Spleen (tissue), 11 donors: ENCODE measurements around the gene ANKRD2. TPM values are rescaled to one million over a fixed set of nuclear protein-coding genes. Genes with fewer than 3 reads are reported as not detected.

Experiments
- DNase-seq: peaks from one replicate; pipeline ENCODE4 v3.0.0-alpha.2; 2020
- H3K27ac ChIP-seq, 8 donors: fragments of 200-600 bp; sonication (generic) in 7 of 8; 1 replicate in 4 of 8; 2 replicates in 4 of 8; pipeline versions ENCODE4 v1.5.0 to v1.8.0; 2016 to 2021; ENCODE audit warnings: inconsistent platforms in 4 of 8, mild to moderate bottlenecking in 4 of 8, moderate library complexity in 1 of 8
- H3K27me3 ChIP-seq, 7 donors: fragments of 200-600 bp; sonication (generic) in 6 of 7; replicated peaks in 1 of 7; 1 replicate in 4 of 7; 2 replicates in 3 of 7; pipeline versions ENCODE4 v1.5.0 to v1.8.0; 2016 to 2021; ENCODE audit warnings: inconsistent platforms in 3 of 7, mild to moderate bottlenecking in 1 of 7
- H3K36me3 ChIP-seq, 6 donors: fragments of 200-600 bp; sonication (generic) in 5 of 6; 1 replicate in 4 of 6; 2 replicates in 2 of 6; pipeline versions ENCODE4 v1.5.0 to v1.8.0; 2016 to 2021; ENCODE audit warnings: inconsistent platforms in 2 of 6
- H3K4me1 ChIP-seq, 6 donors: fragments of 200-600 bp; sonication (generic) in 5 of 6; 1 replicate in 3 of 6; 2 replicates in 3 of 6; pipeline versions ENCODE4 v1.5.0 to v1.8.0; 2016 to 2021; ENCODE audit warnings: inconsistent platforms in 3 of 6
- H3K4me3 ChIP-seq, 8 donors: fragments of 200-600 bp; sonication (generic) in 7 of 8; 1 replicate in 4 of 8; 2 replicates in 4 of 8; pipeline versions ENCODE4 v1.5.0 to v1.8.0; 2016 to 2021; ENCODE audit warnings: inconsistent platforms in 4 of 8, mild to moderate bottlenecking in 4 of 8, moderate library complexity in 2 of 8
- H3K9me3 ChIP-seq, 8 donors: fragments of 200-600 bp; sonication (generic) in 7 of 8; 1 replicate in 4 of 8; 2 replicates in 4 of 8; pipeline versions ENCODE4 v1.5.0 to v1.8.0; 2016 to 2021; ENCODE audit warnings: inconsistent platforms in 4 of 8
- POLR2A ChIP-seq, 3 donors: fragments of 450-650 bp; IDR thresholded peaks; one replicate each; pipeline ENCODE4 v1.5.1; 2017; ENCODE audit warnings: antibody characterized with exemption in 3 of 3, mild to moderate bottlenecking in 1 of 3
- POLR2AphosphoS5 ChIP-seq, 3 donors: sonication (generic); formaldehyde crosslinking; IDR thresholded peaks; one replicate each; pipeline ENCODE4 v1.5.1; 2017; ENCODE audit warnings: antibody characterized with exemption in 3 of 3
- WGBS, 5 donors: extraction: QIAGEN DNeasy Blood & Tissue Kit in 3 of 5; methylation state at CpG; one replicate each; pipeline versions ENCODE4 v1.1.5 to v1.1.7; 2013 to 2018; 5-methylcytosine and 5-hydroxymethylcytosine counted together
- intact Hi-C: fragments of 100-400 bp; cut with DNase I; formaldehyde crosslinking; loops from one replicate; pipeline ENCODE4 v1.15.0; 2023; ENCODE audit warnings: low total_unique reads
- polyA plus RNA-seq, 3 donors: library from polyadenylated mRNA; stranded (reverse); fragments of 200-250 nt; gene quantifications; one replicate each; pipeline ENCODE4 v1.2.1, GENCODE V29; 2013
- total RNA-seq, 7 donors: library from RNA; depleted of rRNA in 3 of 7; stranded (reverse); fragments of >200 nt in 3 of 7; fragmentation: NEBNext Ultra II Directional in 4 of 7; extraction: Animal tissue kit (Norgen Biotek cat#: 25700) in 4 of 7; gene quantifications; one replicate each; pipeline versions ENCODE4 v1.1.0 to v1.2.1, GENCODE V29; 2016 to 2021
- TF ChIP-seq, protein P1 (sequence below), 11 experiments: fragments of 200-600 bp in 7 of 11; fragments of 450-650 bp in 4 of 11; sonication (generic) in 4 of 11; IDR thresholded peaks in 8 of 11; conservative IDR thresholded peaks in 3 of 11; 1 replicate in 7 of 11; 2 replicates in 4 of 11; pipeline versions ENCODE4 v1.4.0 to v1.8.0; 2016 to 2021; ENCODE audit warnings: antibody characterized with exemption in 11 of 11, inconsistent platforms in 4 of 11, mild to moderate bottlenecking in 1 of 11
- donor health status: healthy with polysubstance abuse.
- donor health status: DM: no; HTN: no; CAD: no; lungs with moderate emphysema.
- donor health status: DM: no; HTN: no; CAD: no.
- donor health status: Bipolar disorder and iron deficiency.
- donor health status: healthy.
- donor health status: DM: no; HTN: no; CAD: no.
- donor health status: DM: yes; HTN: yes; CAD: no.

The ANKRD2 gene
- total and polyA plus RNA-seq, 10 donors = 0.10 to 0.52 (median 0.18) TPM; not detected in 7

DNA sequence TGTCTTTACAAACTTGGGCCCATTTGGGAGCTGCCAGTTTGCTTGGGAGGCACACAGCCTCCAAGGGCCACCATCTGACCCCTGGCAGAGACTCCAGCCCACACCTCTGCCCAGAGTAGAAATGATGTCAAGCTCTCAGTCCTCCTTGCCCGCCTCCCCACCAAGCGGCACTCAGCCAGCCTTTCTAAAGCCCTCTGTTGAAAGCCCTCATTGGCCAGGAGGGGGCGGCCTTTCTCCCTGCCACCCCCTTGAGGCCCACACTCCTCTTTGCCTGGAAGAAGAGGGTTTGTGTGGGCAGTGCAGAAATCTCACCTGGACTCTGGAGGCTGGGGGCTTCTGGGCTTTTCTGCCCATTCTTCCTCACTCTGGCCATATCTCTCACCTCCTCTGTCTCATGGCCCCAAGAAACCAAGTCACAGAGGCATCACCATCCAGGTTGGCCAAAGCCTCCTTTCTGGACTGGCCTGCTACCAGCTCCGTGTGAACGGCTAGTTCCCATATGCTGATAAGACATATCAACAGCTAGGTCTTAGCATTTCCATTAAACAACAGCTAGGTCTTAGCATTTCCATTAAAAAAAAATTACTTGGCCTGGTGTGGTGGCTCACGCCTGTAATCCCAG, 37.7 kb upstream of the ANKRD2 start:
- Histone ChIP-seq H3K27ac (no peak overlapping the region), H3K4me1 (peaks cover 0 to 2% (median 0%) of the 10 kb centered on the region in 6 donors), H3K27me3 (no peaks in the 10 kb centered on the region), H3K4me3 (no peak overlapping the region), H3K36me3 (no peaks in the 10 kb centered on the region), H3K9me3 (no peaks in the 10 kb centered on the region)
- 79 to 90% (median 85%) methylated on average over 6 of the region's 6 CpGs for WGBS, 5 donors
- TF ChIP-seq, protein P1, sequence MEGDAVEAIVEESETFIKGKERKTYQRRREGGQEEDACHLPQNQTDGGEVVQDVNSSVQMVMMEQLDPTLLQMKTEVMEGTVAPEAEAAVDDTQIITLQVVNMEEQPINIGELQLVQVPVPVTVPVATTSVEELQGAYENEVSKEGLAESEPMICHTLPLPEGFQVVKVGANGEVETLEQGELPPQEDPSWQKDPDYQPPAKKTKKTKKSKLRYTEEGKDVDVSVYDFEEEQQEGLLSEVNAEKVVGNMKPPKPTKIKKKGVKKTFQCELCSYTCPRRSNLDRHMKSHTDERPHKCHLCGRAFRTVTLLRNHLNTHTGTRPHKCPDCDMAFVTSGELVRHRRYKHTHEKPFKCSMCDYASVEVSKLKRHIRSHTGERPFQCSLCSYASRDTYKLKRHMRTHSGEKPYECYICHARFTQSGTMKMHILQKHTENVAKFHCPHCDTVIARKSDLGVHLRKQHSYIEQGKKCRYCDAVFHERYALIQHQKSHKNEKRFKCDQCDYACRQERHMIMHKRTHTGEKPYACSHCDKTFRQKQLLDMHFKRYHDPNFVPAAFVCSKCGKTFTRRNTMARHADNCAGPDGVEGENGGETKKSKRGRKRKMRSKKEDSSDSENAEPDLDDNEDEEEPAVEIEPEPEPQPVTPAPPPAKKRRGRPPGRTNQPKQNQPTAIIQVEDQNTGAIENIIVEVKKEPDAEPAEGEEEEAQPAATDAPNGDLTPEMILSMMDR (IDR thresholded peaks at IDR 0.05 in 8 of 11, conservative IDR thresholded peaks at IDR 0.05 in 3 of 11) = peak in 6 of 11 experiments; percentile 20 to 65 (median 50)
- TF ChIP-seq POLR2AphosphoS5 (IDR thresholded peaks at IDR 0.05) = no peak
- intact Hi-C loops = no loop called here
- peak; percentile 66 for DNase-seq

DNA sequence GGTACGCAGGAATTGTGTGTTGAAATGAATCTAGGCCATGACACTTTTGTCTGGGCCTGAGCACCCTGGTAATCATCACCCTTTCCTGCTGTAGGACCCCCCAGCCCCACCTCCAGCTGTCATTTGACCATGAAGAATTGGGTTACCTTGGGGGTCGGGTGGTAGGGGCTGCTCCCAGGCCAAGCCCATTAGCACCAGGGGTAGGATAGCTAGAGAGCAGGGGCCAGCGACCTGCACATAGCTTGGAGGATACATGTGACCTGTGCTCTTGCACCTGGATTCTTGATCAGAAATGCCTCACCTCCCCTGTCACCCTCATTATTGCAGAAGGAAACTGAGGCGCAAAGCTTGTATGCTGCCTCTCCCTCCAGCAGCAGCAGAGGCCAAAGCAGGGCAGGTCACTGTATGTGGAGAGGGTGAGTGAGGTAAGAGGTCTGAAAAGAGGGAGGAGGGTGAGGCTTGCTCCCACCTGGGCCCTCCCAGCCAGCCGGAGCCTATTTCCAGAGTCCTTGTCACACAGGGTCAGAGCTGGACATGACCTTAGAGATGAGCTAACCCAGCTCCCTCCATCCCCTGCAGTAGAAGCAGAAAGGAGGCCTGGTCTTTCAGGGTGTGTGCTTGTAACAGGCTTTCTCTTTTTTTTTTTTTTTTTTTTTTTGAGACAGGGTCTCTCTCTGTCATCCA, 35.3 kb upstream of the ANKRD2 start:
- 86 to 98% (median 95%) methylated on average over 5 of the region's 5 CpGs for WGBS, 5 donors
- TF ChIP-seq POLR2AphosphoS5 (IDR thresholded peaks at IDR 0.05) (no peak), POLR2A (IDR thresholded peaks at IDR 0.05) (no peak)
- TF ChIP-seq, protein P1 (IDR thresholded peaks at IDR 0.05 in 8 of 11, conservative IDR thresholded peaks at IDR 0.05 in 3 of 11) = no peak
- peak; percentile 42 for DNase-seq

DNA sequence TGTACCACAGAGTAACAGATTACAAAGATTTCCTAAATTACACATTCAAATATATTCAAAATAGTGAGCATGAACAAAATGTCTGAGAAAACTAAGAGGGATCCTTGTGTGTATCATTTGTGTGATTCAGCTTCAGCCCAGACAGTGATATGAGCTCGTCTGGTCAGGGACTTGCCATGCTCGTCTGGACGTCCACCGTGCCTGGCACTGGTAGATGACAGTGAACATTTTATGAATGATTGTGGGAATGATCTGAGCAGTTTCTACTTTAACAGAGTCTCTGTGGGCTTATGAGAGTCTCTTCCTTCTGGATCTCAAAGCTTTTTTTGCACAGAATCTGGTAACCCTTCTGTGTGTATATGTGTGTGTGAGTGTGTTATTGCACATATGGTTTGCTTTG, 34.2 kb upstream of the ANKRD2 start:
- intact Hi-C loops = no loop called here
- Histone ChIP-seq H3K27ac (no peak overlapping the region), H3K36me3 (no peaks in the 10 kb centered on the region), H3K27me3 (no peaks in the 10 kb centered on the region), H3K4me3 (no peak overlapping the region), H3K4me1 (peaks cover 2 to 25% (median 16%) of the 10 kb centered on the region in 6 donors), H3K9me3 (no peaks in the 10 kb centered on the region)
- TF ChIP-seq POLR2AphosphoS5 (IDR thresholded peaks at IDR 0.05) (no peak), POLR2A (IDR thresholded peaks at IDR 0.05) (no peak)
- TF ChIP-seq, protein P1 (IDR thresholded peaks at IDR 0.05 in 8 of 11, conservative IDR thresholded peaks at IDR 0.05 in 3 of 11) = no peak
- peak; percentile 11 for DNase-seq
- 79 to 90% (median 89%) methylated on average over 4 of the region's 4 CpGs for WGBS, 5 donors

More for the DNA sequence above, 35.3 kb upstream of the ANKRD2 start:
- Histone ChIP-seq H3K9me3 (no peaks in the 10 kb centered on the region), H3K27ac (no peak overlapping the region), H3K36me3 (no peaks in the 10 kb centered on the region), H3K4me3 (no peak overlapping the region), H3K27me3 (no peaks in the 10 kb centered on the region), H3K4me1 (peaks cover 0 to 15% (median 5%) of the 10 kb centered on the region in 6 donors)
- intact Hi-C loops = no loop called here

DNA sequence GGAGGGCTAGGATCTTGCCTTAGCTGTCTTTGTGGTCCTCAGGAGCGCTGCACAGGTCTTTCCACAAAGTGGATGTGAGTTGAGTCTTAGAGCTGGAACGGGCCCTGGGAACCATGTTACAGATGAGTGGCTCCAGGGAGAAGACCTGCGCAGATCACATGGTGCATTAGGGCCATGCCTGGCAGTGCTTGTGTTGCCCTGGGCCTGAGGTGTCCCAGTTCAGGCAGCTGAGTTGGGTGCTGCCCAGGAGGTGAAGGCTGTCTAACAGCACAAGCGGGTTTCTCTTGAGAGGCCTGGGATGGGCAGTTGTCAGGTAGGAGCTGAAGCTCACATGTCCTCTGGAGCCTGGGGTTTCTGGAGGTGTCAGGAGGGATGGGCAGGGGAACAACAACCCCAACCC, 33.7 kb upstream of the ANKRD2 start:
- no peaks in the 10 kb centered on the region for H3K9me3 ChIP-seq
- intact Hi-C loops = no loop called here
- TF ChIP-seq POLR2A (IDR thresholded peaks at IDR 0.05) = no peak
- TF ChIP-seq POLR2AphosphoS5 (IDR thresholded peaks at IDR 0.05) = no peak
- TF ChIP-seq, protein P1 (IDR thresholded peaks at IDR 0.05 in 8 of 11, conservative IDR thresholded peaks at IDR 0.05 in 3 of 11) = no peak
- DNase-seq = peak; percentile 49
- peaks cover 3 to 30% (median 19%) of the 10 kb centered on the region in 6 donors for H3K4me1 ChIP-seq
- H3K4me3 ChIP-seq = no peak overlapping the region
- H3K36me3 ChIP-seq = no peaks in the 10 kb centered on the region
- WGBS, 5 donors = 89 to 95% (median 92%) methylated on average over 4 of the region's 4 CpGs
- H3K27ac ChIP-seq = no peak overlapping the region
- H3K27me3 ChIP-seq = no peaks in the 10 kb centered on the region
